Large intestine (tissue), 3 donors: Measurements from ENCODE around the gene IFT122. TPM values are rescaled to one million over a fixed set of nuclear protein-coding genes. Genes with fewer than 3 reads are reported as not detected.
"Not testable (repeated sequence)": the region's sequence is repeated elsewhere in the genome, so short reads cannot be mapped to it uniquely, and the experiment has no call there.

ENCODE experiments used
- DNase-seq, 2 donors: peaks; one replicate each; pipeline versions ENCODE4 v3.0.0 to v3.0.0-alpha.2; 2013
- H3K27ac ChIP-seq: one replicate; pipeline ENCODE4 v1.5.1; 2013; ENCODE audit warnings: low read length
- H3K27me3 ChIP-seq: 2 replicates; pipeline ENCODE4 v1.6.1; 2013; ENCODE audit warnings: low read length; ENCODE audit not compliant: control insufficient read depth, insufficient read depth
- H3K36me3 ChIP-seq: 2 replicates; pipeline ENCODE4 v1.6.1; 2013; ENCODE audit warnings: low read length; ENCODE audit not compliant: control insufficient read depth, insufficient read depth
- H3K4me1 ChIP-seq: one replicate; pipeline ENCODE4 v1.6.1; 2013; ENCODE audit warnings: low read length; ENCODE audit not compliant: control insufficient read depth, insufficient read depth
- H3K4me3 ChIP-seq: one replicate; pipeline ENCODE4 v1.5.1; 2013; ENCODE audit warnings: low read length
- H3K9me3 ChIP-seq: one replicate; pipeline ENCODE4 v1.6.1; 2013; ENCODE audit warnings: mild to moderate bottlenecking, low read depth, low read length, moderate library complexity; ENCODE audit not compliant: control insufficient read depth
- WGBS: methylation state at CpG from one replicate; pipeline ENCODE4 v1.1.5; 2013; ENCODE audit warnings: low lambda C conversion rate; ENCODE audit not compliant: insufficient coverage; 5-methylcytosine and 5-hydroxymethylcytosine counted together
- polyA plus RNA-seq: library from polyadenylated mRNA; unstranded; fragments of 120-200 nt; gene quantifications from one replicate; pipeline ENCODE4 v1.2.1, GENCODE V29; 2013

The IFT122 gene
- polyA plus RNA-seq, 1 donor = 39.4 TPM

DNA sequence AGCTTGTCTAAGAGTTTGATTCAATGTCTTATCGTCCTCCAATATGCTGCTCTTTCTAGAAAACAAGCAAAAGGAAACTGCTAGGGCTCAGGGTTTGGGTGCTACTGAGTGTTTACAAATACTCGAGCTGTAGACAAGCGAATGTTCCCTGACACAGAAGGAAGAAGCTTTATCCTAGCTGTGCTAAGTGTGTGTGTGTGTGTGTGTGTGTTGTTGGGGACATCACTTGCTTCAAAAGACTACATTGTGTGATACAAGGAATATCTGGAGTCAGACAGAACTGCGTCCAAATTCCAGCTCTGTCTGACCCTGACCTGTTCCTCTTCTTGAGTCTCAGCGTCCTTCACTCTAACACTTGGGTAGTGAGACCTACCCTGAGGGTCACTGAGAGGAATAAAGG, 54.5 kb downstream of the IFT122 start:
- H3K4me1 ChIP-seq, H3K27me3 ChIP-seq, DNase-seq, H3K9me3 ChIP-seq, H3K4me3 ChIP-seq: not testable (repeated sequence)
- no CpG with 5 or more reads among the region's 5 CpGs for WGBS
- Histone ChIP-seq H3K36me3 (peaks cover 40% of the 10 kb centered on the region), H3K27ac (peak overlapping the region; percentile 12)

GRCh38 chr3:129495006-129495639, 55.1 kb downstream of the IFT122 start:
- no CpG with 5 or more reads among the region's 10 CpGs for WGBS

GRCh38 chr3:129497876-129498275, 57.9 kb downstream of the IFT122 start:
- not testable (repeated sequence) for H3K4me3 ChIP-seq, H3K27me3 ChIP-seq, H3K4me1 ChIP-seq, DNase-seq, H3K9me3 ChIP-seq, H3K27ac ChIP-seq
- WGBS = no CpG with 5 or more reads among the region's 2 CpGs
- peaks cover 48% of the 10 kb centered on the region for H3K36me3 ChIP-seq

More at GRCh38 chr3:129495006-129495639, 55.1 kb downstream of the IFT122 start:
- H3K9me3 ChIP-seq, H3K4me1 ChIP-seq, DNase-seq, H3K4me3 ChIP-seq, H3K27me3 ChIP-seq: not testable (repeated sequence)
- peaks cover 44% of the 10 kb centered on the region for H3K36me3 ChIP-seq
- H3K27ac ChIP-seq = peak overlapping the region; percentile 33

DNA sequence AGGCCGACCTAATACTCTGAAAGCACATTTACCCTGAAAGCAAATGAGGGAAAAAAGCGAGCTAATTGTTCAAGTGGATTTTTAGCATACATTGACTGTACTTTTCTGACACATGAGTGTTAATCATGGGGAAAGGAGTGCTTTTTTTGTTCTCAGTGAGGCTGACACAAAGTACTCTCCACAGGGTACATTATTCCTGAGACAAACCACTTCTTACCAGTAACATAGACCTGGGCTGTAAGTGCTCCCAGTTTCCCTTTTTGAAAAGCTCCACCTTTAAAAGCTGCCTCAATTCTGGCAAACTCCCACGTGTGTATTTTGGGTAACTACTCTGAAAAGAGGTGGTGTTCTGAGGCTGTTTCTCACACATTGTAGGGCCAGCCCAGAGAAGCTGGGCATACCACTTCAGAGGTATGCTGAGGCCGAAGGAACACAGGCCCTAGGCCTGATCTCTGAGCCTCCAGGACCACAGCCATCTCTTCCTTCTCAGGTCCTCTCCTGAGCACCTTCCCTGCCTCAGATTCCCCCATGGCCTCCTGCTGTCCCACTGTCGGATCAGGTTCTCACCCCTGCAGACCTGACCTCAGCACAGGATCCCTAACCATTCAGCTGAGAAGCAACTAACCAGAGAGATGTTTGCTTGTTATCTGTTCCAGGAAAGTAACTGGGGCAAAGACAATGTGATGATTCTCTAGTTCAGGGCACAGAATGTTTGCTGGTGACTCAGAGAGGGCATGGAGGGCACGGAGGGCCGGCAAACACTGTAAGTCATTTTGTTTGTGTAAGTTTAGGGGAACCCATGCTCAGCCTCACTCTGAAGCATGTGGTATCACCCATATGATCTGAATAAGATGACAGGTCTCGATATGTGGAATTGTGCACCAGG, 58.8 kb downstream of the IFT122 start:
- not testable (repeated sequence) for H3K4me3 ChIP-seq, H3K4me1 ChIP-seq, H3K27ac ChIP-seq, DNase-seq, H3K9me3 ChIP-seq, H3K27me3 ChIP-seq
- peaks cover 48% of the 10 kb centered on the region for H3K36me3 ChIP-seq
- no CpG with 5 or more reads among the region's 8 CpGs for WGBS

DNA sequence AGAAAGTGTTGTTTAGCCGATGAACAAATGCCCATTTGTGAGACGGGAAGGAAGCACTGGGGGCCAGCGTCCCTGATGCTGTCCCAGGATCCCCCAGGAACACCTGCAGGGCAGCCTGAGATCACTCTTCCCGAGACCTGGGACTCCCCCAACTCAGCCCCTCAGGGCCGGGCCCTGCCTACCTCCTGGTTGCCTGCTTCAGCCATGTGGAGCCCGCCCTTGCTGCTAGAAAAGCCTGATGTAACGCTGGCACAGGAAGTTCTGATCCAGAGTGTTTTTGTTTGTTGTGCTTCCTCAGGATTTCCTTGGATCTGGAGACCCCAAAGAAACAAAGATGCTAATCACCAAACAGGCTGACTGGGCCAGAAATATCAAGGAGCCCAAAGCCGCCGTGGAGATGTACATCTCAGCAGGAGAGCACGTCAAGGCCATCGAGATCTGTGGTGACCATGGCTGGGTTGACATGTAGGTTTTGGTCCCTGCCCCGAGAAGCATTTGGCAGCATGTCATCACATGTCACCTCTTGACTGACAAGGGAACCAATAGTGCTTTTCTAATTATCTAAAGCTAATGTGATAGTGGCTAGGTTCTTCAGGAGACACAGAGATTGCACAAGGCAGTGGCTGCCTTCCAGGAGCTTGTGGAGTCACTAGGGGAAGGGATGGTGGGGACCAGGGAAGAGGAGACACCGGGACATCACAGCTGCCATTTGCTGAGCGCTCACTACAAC, 59.7 kb downstream of the IFT122 start:
- H3K9me3 ChIP-seq, H3K27me3 ChIP-seq, H3K27ac ChIP-seq, H3K4me3 ChIP-seq, H3K4me1 ChIP-seq, DNase-seq: not testable (repeated sequence)
- H3K36me3 ChIP-seq = peaks cover 53% of the 10 kb centered on the region
- WGBS = no CpG with 5 or more reads among the region's 14 CpGs

- Histone ChIP-seq H3K36me3 (peaks cover 55% of the 10 kb centered on the region), H3K27ac (no peak overlapping the region)
- WGBS = no CpG with 5 or more reads among the region's 5 CpGs
Measured at GRCh38 chr3:129500334-129500658, 60.3 kb downstream of the IFT122 start.

GRCh38 chr3:129501630-129502029, 61.6 kb downstream of the IFT122 start:
- WGBS = 72% methylated on average over 2 of the region's 5 CpGs
- no peaks in the 10 kb centered on the region for H3K4me1 ChIP-seq
- no peak overlapping the region for H3K4me3 ChIP-seq
- DNase-seq = no peak
- no peak overlapping the region for H3K27ac ChIP-seq
- H3K36me3 ChIP-seq = peaks cover 60% of the 10 kb centered on the region
- H3K9me3 ChIP-seq = no peaks in the 10 kb centered on the region
- no peaks in the 10 kb centered on the region for H3K27me3 ChIP-seq

More at GRCh38 chr3:129500334-129500658, 60.3 kb downstream of the IFT122 start:
- H3K4me3 ChIP-seq = no peak overlapping the region
- H3K9me3 ChIP-seq = no peaks in the 10 kb centered on the region
- DNase-seq = no peak
- H3K4me1 ChIP-seq = no peaks in the 10 kb centered on the region
- no peaks in the 10 kb centered on the region for H3K27me3 ChIP-seq

- H3K27ac ChIP-seq = no peak overlapping the region
- peaks cover 64% of the 10 kb centered on the region for H3K36me3 ChIP-seq
- no CpG with 5 or more reads among the region's 18 CpGs for WGBS
Measured at GRCh38 chr3:129502641-129503408, 62.8 kb downstream of the IFT122 start.

GRCh38 chr3:129503471-129504291, 63.7 kb downstream of the IFT122 start:
- no peak overlapping the region for H3K4me3 ChIP-seq
- peaks cover 66% of the 10 kb centered on the region for H3K36me3 ChIP-seq
- H3K4me1 ChIP-seq = no peaks in the 10 kb centered on the region
- DNase-seq = no peak
- no peaks in the 10 kb centered on the region for H3K9me3 ChIP-seq
- no peaks in the 10 kb centered on the region for H3K27me3 ChIP-seq
- no peak overlapping the region for H3K27ac ChIP-seq
- no CpG with 5 or more reads among the region's 13 CpGs for WGBS

More at GRCh38 chr3:129502641-129503408, 62.8 kb downstream of the IFT122 start:
- Histone ChIP-seq H3K4me3 (no peak overlapping the region), H3K27me3 (no peaks in the 10 kb centered on the region), H3K9me3 (no peaks in the 10 kb centered on the region), H3K4me1 (no peaks in the 10 kb centered on the region)
- DNase-seq = no peak
